Lung (tissue), 12 donors: ENCODE results near the gene CNTRL. TPM values are rescaled to one million over a fixed set of nuclear protein-coding genes. Genes with fewer than 3 reads are reported as not detected.

ENCODE experiments used
- ATAC-seq: fragments of 200-7000 bp; cut with Tn5 transposase; one replicate; pipeline ENCODE4 v1.9.1; 2020; ENCODE audit warnings: moderate number of reproducible peaks; ENCODE audit not compliant: insufficient read depth, low FRiP score
- DNase-seq, 3 donors: peaks; one replicate each; pipeline ENCODE4 v3.0.0-alpha.2; 2013 to 2017
- H3K27ac ChIP-seq, 2 donors: one replicate each; pipeline ENCODE4 v1.5.1; 2013; ENCODE audit warnings: mild to moderate bottlenecking in 2 of 2, moderate library complexity in 2 of 2, control low read depth in 1 of 2, inconsistent platforms in 1 of 2, low read depth in 1 of 2, low read length in 1 of 2
- H3K27me3 ChIP-seq, 3 donors: one replicate each; pipeline ENCODE4 v1.5.1; 2013; ENCODE audit warnings: low read length in 2 of 3; ENCODE audit not compliant: control insufficient read depth in 3 of 3, insufficient read depth in 3 of 3
- H3K36me3 ChIP-seq, 4 donors: one replicate each; pipeline ENCODE4 v1.5.1; 2013; ENCODE audit warnings: low read length in 4 of 4, mild to moderate bottlenecking in 1 of 4, moderate library complexity in 1 of 4; ENCODE audit not compliant: control insufficient read depth in 4 of 4, insufficient read depth in 4 of 4
- H3K4me1 ChIP-seq, 5 donors: one replicate each; pipeline ENCODE4 v1.5.1; 2013; ENCODE audit warnings: low read length in 5 of 5, mild to moderate bottlenecking in 2 of 5, moderate library complexity in 1 of 5; ENCODE audit not compliant: control insufficient read depth in 5 of 5, insufficient read depth in 5 of 5
- H3K4me3 ChIP-seq: one replicate; pipeline ENCODE4 v1.5.1; 2013; ENCODE audit warnings: mild to moderate bottlenecking, control low read depth, moderate library complexity
- H3K9ac ChIP-seq, 2 donors: one replicate each; pipeline ENCODE4 v1.5.1; 2013; ENCODE audit warnings: low read length in 2 of 2, control low read depth in 1 of 2; ENCODE audit not compliant: insufficient read depth in 1 of 2
- H3K9me3 ChIP-seq, 4 donors: one replicate each; pipeline ENCODE4 v1.5.1; 2013; ENCODE audit warnings: low read length in 3 of 4, mild to moderate bottlenecking in 1 of 4, moderate library complexity in 1 of 4; ENCODE audit not compliant: control insufficient read depth in 4 of 4, insufficient read depth in 3 of 4
- CTCF ChIP-seq: IDR thresholded peaks from 2 replicates; pipeline ENCODE4 v1.5.1; 2012; ENCODE audit warnings: mild to moderate bottlenecking; ENCODE audit errors: control extremely low read depth, extremely low read depth
- WGBS, 2 donors: extraction: QIAGEN DNeasy Blood & Tissue Kit; methylation state at CpG; one replicate each; pipeline ENCODE4 v1.1.7; 2013; 5-methylcytosine and 5-hydroxymethylcytosine counted together
- polyA plus RNA-seq, 2 donors: library from polyadenylated mRNA; stranded (reverse); fragments of 200-250 nt; gene quantifications; one replicate each; pipeline ENCODE4 v1.2.1, GENCODE V29; 2013
- total RNA-seq, 2 donors: library from RNA; depleted of rRNA in 1 of 2; stranded (reverse); fragments of >200 nt in 1 of 2; gene quantifications; one replicate each; pipeline ENCODE4 v1.2.1, GENCODE V29; 2014 to 2021
- donor health status: control.
- donor health status: control.
- donor health status: Bipolar disorder and iron deficiency.
- donor health status: healthy.
- donor health status: DM: yes; HTN: yes; CAD: no.

Gene CNTRL
- total and polyA plus RNA-seq, 4 donors, result 9.5 to 42.9 (median 18.3) TPM

GRCh38 chr9:121219530-121219929, 144.8 kb downstream of the CNTRL start:
- H3K36me3 ChIP-seq, result no peaks in the 10 kb centered on the region
- WGBS, 2 donors, result 89 to 95% methylated on average over 3 of the region's 3 CpGs
- H3K4me1 ChIP-seq, result peaks cover 0 to 3% (median 0%) of the 10 kb centered on the region in 5 donors
- H3K4me3 ChIP-seq, result no peak overlapping the region
- no peaks in the 10 kb centered on the region for H3K27me3 ChIP-seq
- no peak for TF ChIP-seq CTCF
- no peak overlapping the region for H3K9ac ChIP-seq
- ATAC-seq (no peak), DNase-seq (no peak)
- H3K27ac ChIP-seq, result no peak overlapping the region
- H3K9me3 ChIP-seq, result no peaks in the 10 kb centered on the region

- Histone ChIP-seq H3K9me3 (no peaks in the 10 kb centered on the region), H3K9ac (no peak overlapping the region), H3K27ac (no peak overlapping the region), H3K4me1 (peaks cover 0 to 3% (median 0%) of the 10 kb centered on the region in 5 donors), H3K4me3 (no peak overlapping the region), H3K36me3 (no peaks in the 10 kb centered on the region), H3K27me3 (no peaks in the 10 kb centered on the region)
- 47 to 77% methylated on average over 13 of the region's 13 CpGs for WGBS, 2 donors
- peak in 2 of 3 donors; percentile 22 to 29 for DNase-seq
- ATAC-seq, result no peak
- TF ChIP-seq CTCF, result no peak
These were observed 146.4 kb downstream of the CNTRL start for GRCh38 chr9:121220996-121221663.

- 98 to 99% methylated on average over 2 of the region's 2 CpGs for WGBS, 2 donors
- H3K4me1 ChIP-seq, result peaks cover 0 to 3% (median 0%) of the 10 kb centered on the region in 5 donors
- no peaks in the 10 kb centered on the region for H3K36me3 ChIP-seq
- no peak overlapping the region for H3K9ac ChIP-seq
- H3K27ac ChIP-seq, result no peak overlapping the region
- ATAC-seq (no peak), DNase-seq (no peak)
- no peak overlapping the region for H3K4me3 ChIP-seq
- no peaks in the 10 kb centered on the region for H3K9me3 ChIP-seq
- TF ChIP-seq CTCF, result no peak
- no peaks in the 10 kb centered on the region for H3K27me3 ChIP-seq
These were observed 146.9 kb downstream of the CNTRL start for GRCh38 chr9:121221664-121222055.
